Body of pancreas (tissue), 4 donors: ENCODE results near the gene LYPD4. TPM values are rescaled to one million over a fixed set of nuclear protein-coding genes. Genes with fewer than 3 reads are reported as not detected.

ENCODE experiments used
- ATAC-seq: fragments of 150-250 bp; one replicate; pipeline ENCODE4 v1.9.1; 2016
- DNase-seq, 4 donors: peaks; one replicate each; pipeline ENCODE4 v3.0.0-alpha.2; 2019
- H3K27ac ChIP-seq, 4 donors: fragments of 200-600 bp; sonication (generic); 1 replicate in 3 of 4; 2 replicates in 1 of 4; pipeline versions ENCODE4 v1.5.1 to v1.6.1; 2016 to 2019; ENCODE audit warnings: mild to moderate bottlenecking in 1 of 4, mixed read lengths in 1 of 4, moderate library complexity in 1 of 4
- H3K27me3 ChIP-seq, 2 donors: fragments of 200-600 bp; sonication (generic); one replicate each; pipeline ENCODE4 v1.6.0; 2016; ENCODE audit warnings: mild to moderate bottlenecking in 1 of 2
- H3K36me3 ChIP-seq, 2 donors: fragments of 200-600 bp; sonication (generic); replicated peaks in 1 of 2; 2 replicates each; pipeline ENCODE4 v1.5.1; 2016; ENCODE audit warnings: low read depth in 2 of 2; ENCODE audit not compliant: insufficient read depth in 1 of 2
- H3K4me1 ChIP-seq: fragments of 200-600 bp; sonication (generic); one replicate; pipeline ENCODE4 v1.6.0; 2016
- H3K4me3 ChIP-seq, 2 donors: fragments of 200-600 bp; sonication (generic); 1 replicate in 1 of 2; 2 replicates in 1 of 2; pipeline ENCODE4 v1.5.1; 2016 to 2019
- H3K9me3 ChIP-seq, 3 donors: fragments of 200-600 bp; sonication (generic); 1 replicate in 2 of 3; 2 replicates in 1 of 3; pipeline ENCODE4 v1.5.1; 2016
- POLR2A ChIP-seq, 3 donors: fragments of 450-650 bp; IDR thresholded peaks; one replicate each; pipeline ENCODE4 v1.6.1; 2016; ENCODE audit warnings: antibody characterized with exemption in 3 of 3, mild to moderate bottlenecking in 2 of 3
- WGBS, 2 donors: methylation state at CpG; one replicate each; pipeline ENCODE4 v1.1.5; 2017; 5-methylcytosine and 5-hydroxymethylcytosine counted together
- intact Hi-C: fragments of 100-400 bp; cut with DNase I; formaldehyde crosslinking; loops from one replicate; pipeline ENCODE4 v1.15.1; 2023
- total RNA-seq, 2 donors: library from RNA; depleted of rRNA; stranded (reverse); fragments of >200 nt; gene quantifications; one replicate each; pipeline ENCODE4 v1.1.0, GENCODE V29; 2016
- TF ChIP-seq, protein P1 (sequence below), 7 experiments: fragments of 450-650 bp in 4 of 7; fragments of 200-600 bp in 3 of 7; sonication (generic) in 3 of 7; IDR thresholded peaks; one replicate each; pipeline ENCODE4 v1.5.1; 2016 to 2019; ENCODE audit warnings: antibody characterized with exemption in 7 of 7

The LYPD4 gene
- total RNA-seq, 2 donors from 2014 or later: not detected

GRCh38 chr19:41889896-41890295 lies 45.4 kb upstream of the LYPD4 start:
- WGBS, 2 donors: 78 to 97% methylated on average over 4 to 8 of the region's 8 CpGs
- peaks cover 0 to 2% of the 10 kb centered on the region in 2 donors for H3K36me3 ChIP-seq
- no peak overlapping the region for H3K27ac ChIP-seq

GRCh38 chr19:41888926-41889325 lies 44.4 kb upstream of the LYPD4 start:
- ATAC-seq (no peak), DNase-seq (no peak)
- WGBS, 2 donors: 82 to 91% methylated on average over 12 of the region's 12 CpGs
- H3K27ac ChIP-seq: no peak overlapping the region
- intact Hi-C loops: no loop called here
- no peaks in the 10 kb centered on the region for H3K27me3 ChIP-seq
- H3K9me3 ChIP-seq: no peaks in the 10 kb centered on the region
- H3K36me3 ChIP-seq: no peaks in the 10 kb centered on the region
- no peak overlapping the region for H3K4me3 ChIP-seq
- peaks cover 36% of the 10 kb centered on the region for H3K4me1 ChIP-seq
- no peak for TF ChIP-seq POLR2A (IDR thresholded peaks at IDR 0.05)
- TF ChIP-seq, protein P1, sequence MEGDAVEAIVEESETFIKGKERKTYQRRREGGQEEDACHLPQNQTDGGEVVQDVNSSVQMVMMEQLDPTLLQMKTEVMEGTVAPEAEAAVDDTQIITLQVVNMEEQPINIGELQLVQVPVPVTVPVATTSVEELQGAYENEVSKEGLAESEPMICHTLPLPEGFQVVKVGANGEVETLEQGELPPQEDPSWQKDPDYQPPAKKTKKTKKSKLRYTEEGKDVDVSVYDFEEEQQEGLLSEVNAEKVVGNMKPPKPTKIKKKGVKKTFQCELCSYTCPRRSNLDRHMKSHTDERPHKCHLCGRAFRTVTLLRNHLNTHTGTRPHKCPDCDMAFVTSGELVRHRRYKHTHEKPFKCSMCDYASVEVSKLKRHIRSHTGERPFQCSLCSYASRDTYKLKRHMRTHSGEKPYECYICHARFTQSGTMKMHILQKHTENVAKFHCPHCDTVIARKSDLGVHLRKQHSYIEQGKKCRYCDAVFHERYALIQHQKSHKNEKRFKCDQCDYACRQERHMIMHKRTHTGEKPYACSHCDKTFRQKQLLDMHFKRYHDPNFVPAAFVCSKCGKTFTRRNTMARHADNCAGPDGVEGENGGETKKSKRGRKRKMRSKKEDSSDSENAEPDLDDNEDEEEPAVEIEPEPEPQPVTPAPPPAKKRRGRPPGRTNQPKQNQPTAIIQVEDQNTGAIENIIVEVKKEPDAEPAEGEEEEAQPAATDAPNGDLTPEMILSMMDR (IDR thresholded peaks at IDR 0.05): no peak

More at GRCh38 chr19:41889896-41890295, 45.4 kb upstream of the LYPD4 start:
- intact Hi-C loops: loop anchor here (5.0 kb wide), 1 partner anchor 37 kb away; the partner anchor contains the start of gene ERFL
- Histone ChIP-seq H3K4me3 (no peak overlapping the region), H3K27me3 (no peaks in the 10 kb centered on the region), H3K9me3 (no peaks in the 10 kb centered on the region), H3K4me1 (peaks cover 32% of the 10 kb centered on the region)
- no peak for TF ChIP-seq POLR2A (IDR thresholded peaks at IDR 0.05)
- TF ChIP-seq, protein P1 (IDR thresholded peaks at IDR 0.05): no peak
- no peak for ATAC-seq
- no peak for DNase-seq

GRCh38 chr19:41887711-41888382 lies 43.4 kb upstream of the LYPD4 start:
- Histone ChIP-seq H3K9me3 (no peaks in the 10 kb centered on the region), H3K36me3 (no peaks in the 10 kb centered on the region), H3K27ac (peak overlapping the region in 3 of 4 donors; percentile 43 to 72 (median 54)), H3K27me3 (no peaks in the 10 kb centered on the region), H3K4me1 (peaks cover 36% of the 10 kb centered on the region), H3K4me3 (no peak overlapping the region)
- intact Hi-C loops: no loop called here
- DNase-seq: peak; percentile 58 to 76 (median 72)
- peak; percentile 16 for ATAC-seq
- TF ChIP-seq, protein P1 (IDR thresholded peaks at IDR 0.05): peak in 4 of 7 experiments; percentile 21 to 50 (median 34)
- no peak for TF ChIP-seq POLR2A (IDR thresholded peaks at IDR 0.05)
- WGBS, 2 donors: 31 to 32% methylated on average over 10 to 16 of the region's 17 CpGs

GRCh38 chr19:41886761-41887710 lies 42.6 kb upstream of the LYPD4 start:
- DNase-seq (peak in 1 of 4 donors; percentile 41), ATAC-seq (no peak)
- H3K9me3 ChIP-seq: no peaks in the 10 kb centered on the region
- intact Hi-C loops: no loop called here
- no peak overlapping the region for H3K4me3 ChIP-seq
- WGBS, 2 donors: 61 to 67% methylated on average over 13 of the region's 13 CpGs
- TF ChIP-seq, protein P1 (IDR thresholded peaks at IDR 0.05): no peak
- peak in 1 of 3 donors; percentile 20 for TF ChIP-seq POLR2A (IDR thresholded peaks at IDR 0.05)
- peak overlapping the region in 3 of 4 donors; percentile 43 to 72 (median 54) for H3K27ac ChIP-seq
- H3K36me3 ChIP-seq: no peaks in the 10 kb centered on the region
- peaks cover 36% of the 10 kb centered on the region for H3K4me1 ChIP-seq
- H3K27me3 ChIP-seq: no peaks in the 10 kb centered on the region
